ENCODE results near the gene SEMA5A.

- TF ChIP-seq, protein P1, sequence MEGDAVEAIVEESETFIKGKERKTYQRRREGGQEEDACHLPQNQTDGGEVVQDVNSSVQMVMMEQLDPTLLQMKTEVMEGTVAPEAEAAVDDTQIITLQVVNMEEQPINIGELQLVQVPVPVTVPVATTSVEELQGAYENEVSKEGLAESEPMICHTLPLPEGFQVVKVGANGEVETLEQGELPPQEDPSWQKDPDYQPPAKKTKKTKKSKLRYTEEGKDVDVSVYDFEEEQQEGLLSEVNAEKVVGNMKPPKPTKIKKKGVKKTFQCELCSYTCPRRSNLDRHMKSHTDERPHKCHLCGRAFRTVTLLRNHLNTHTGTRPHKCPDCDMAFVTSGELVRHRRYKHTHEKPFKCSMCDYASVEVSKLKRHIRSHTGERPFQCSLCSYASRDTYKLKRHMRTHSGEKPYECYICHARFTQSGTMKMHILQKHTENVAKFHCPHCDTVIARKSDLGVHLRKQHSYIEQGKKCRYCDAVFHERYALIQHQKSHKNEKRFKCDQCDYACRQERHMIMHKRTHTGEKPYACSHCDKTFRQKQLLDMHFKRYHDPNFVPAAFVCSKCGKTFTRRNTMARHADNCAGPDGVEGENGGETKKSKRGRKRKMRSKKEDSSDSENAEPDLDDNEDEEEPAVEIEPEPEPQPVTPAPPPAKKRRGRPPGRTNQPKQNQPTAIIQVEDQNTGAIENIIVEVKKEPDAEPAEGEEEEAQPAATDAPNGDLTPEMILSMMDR (IDR thresholded peaks at IDR 0.05; ENCODE audit: low read length) = no peak
- TF ChIP-seq EZH2 (optimal IDR thresholded peaks at IDR 0.05; ENCODE audit: low read depth, low read length) = no peak
- no peak for TF ChIP-seq EZH2phosphoT487 (IDR thresholded peaks at IDR 0.05; ENCODE audit: low read length)
These were observed 351.4 kb downstream of the SEMA5A start for GRCh38 chr5:9194509-9194908.

All from MM.1S (cell line).